RWPE1 (cell line): ENCODE measurements around the gene VPS26B.
A peak's percentile ranks its signal among the peaks of the same experiment; 100 is the strongest.
"Not testable (repeated sequence)": the region's sequence is repeated elsewhere in the genome, so short reads cannot be mapped to it uniquely, and the experiment has no call there.

ENCODE experiments used
- CTCF ChIA-PET: fragments of 350-600 bp; sonication (Branson Sonifier 250); formaldehyde crosslinking; extraction: SDS; loops from one replicate; lab custom pipeline; 2021; lab: Yijun Ruan, JAX
- POLR2A ChIA-PET: fragments of 400-600 bp; formaldehyde crosslinking; extraction: SDS; loops from one replicate; lab custom pipeline; 2020; ENCODE audit warnings: antibody characterized with exemption; ENCODE audit not compliant: low non-redundant PET; lab: Yijun Ruan, JAX
- DNase-seq: peaks from one replicate; pipeline ENCODE4 v3.0.0; 2012; ENCODE audit warnings: low spot score
- H3K27ac ChIP-seq: fragments of 450-650 bp; 2 replicates; pipeline ENCODE4 v1.5.1; 2017
- CTCF ChIP-seq: fragments of 450-650 bp; conservative IDR thresholded peaks from 2 replicates; pipeline ENCODE4 v1.5.1; 2017; ENCODE audit warnings: low read depth, mild to moderate bottlenecking

Gene VPS26B

DNA sequence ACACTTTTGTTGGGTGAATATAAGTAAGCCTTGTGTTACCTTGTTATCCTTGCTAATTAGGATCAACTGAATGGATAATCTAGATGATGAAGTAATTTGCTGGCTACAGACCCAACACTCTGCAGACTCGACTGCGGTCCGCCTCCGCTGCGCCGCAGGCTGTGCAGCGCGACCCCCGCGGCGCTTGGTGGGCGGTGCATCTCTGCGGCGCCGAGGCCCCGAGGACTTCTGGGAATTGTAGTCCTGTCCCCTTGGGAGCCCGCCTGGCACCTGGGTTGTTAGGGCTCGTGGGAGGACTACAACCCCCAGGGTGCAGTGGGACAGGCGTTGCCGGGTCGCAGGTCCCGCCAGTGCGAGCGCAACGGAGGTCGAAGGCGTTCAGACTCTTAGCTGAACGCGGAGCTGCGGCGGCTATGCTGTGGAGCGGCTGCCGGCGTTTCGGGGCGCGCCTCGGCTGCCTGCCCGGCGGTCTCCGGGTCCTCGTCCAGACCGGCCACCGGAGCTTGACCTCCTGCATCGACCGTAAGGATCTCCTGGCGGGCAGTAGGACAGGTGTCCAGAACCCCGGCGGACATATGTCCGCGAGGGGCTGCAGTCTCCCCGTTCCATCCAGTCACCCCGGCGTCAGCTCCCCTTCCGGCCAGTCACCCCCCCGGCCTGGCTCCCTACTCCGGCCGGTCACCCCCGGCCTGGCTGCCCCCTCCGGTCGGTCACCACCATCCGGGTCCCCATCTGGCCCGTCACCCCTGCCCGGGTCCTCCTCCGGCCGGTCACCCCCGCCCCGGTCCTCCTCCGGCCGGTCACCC, 28.9 kb downstream of the VPS26B start, which contains the start of the genes ACAD8 and THYN1:
TSS of gene ACAD8 (plus strand) at position 381 of the 806 bp plus-strand sequence. CDS start at position 414, 33 bp downstream.
TSS of gene THYN1 (minus strand) at position 165 of the 806 bp plus-strand sequence. CDS start 470 bp downstream, outside the sequence.
- peak within 1 kb of the TSS; percentile 67 for H3K27ac ChIP-seq
- ChIA-PET POLR2A (no interaction called here), CTCF (interaction anchor here (0.7 kb wide), 1 partner anchor 10 kb away, joined by 4 read pairs; no protein-coding TSS in a partner anchor)
- no peak for TF ChIP-seq CTCF
- peak; percentile 98 for DNase-seq

- POLR2A ChIA-PET = no interaction called here
- H3K27ac ChIP-seq = no peak overlapping the region
- no peak for TF ChIP-seq CTCF
- DNase-seq = no peak
- CTCF ChIA-PET = interaction anchor here (0.6 kb wide), 1 partner anchor 19 kb away, joined by 8 read pairs; no protein-coding TSS in a partner anchor
These were observed 30.1 kb downstream of the VPS26B start for GRCh38 chr11:134254433-134255183.

DNA sequence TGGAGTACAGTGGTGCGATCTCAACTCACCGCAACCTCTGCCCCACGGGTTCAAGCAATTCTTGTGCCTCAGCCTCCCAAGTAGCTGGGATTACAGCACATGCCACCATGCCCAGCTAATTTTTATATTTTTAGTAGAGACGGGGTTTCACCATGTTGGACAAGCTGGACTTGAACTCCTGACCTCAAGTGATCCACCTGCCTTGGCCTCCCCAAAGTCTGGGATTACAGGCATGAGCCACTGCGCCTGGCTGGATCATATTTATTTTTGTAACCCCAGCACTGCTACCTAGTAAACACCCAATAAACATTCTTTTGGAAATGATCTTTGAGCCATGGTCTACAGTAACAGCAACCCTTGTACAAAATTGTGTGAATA, 30.7 kb downstream of the VPS26B start:
- POLR2A ChIA-PET, DNase-seq, H3K27ac ChIP-seq: not testable (repeated sequence)
- CTCF ChIA-PET = interaction anchor here (0.6 kb wide), 2 partner anchors 19 to 25 kb away, joined by 3 to 8 read pairs; no protein-coding TSS in a partner anchor

DNA sequence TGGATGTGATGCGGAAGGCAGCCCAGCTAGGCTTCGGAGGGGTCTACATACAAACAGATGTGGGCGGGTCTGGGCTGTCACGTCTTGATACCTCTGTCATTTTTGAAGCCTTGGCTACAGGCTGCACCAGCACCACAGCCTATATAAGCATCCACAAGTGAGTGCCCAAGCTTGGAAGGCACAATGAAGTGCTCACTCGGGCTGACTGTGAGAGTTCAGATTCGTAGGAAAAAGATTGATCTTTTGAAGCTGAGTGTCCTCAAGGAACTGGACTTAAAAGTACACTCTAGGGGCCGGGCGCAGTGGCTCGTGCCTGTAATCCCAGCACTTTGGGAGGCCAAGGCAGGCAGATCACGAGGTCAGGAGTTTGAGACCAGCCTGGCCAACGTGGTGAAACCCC, 32.6 kb downstream of the VPS26B start:
- no peak for TF ChIP-seq CTCF
- DNase-seq = no peak
- ChIA-PET CTCF (interaction anchor here (0.7 kb wide), 1 partner anchor 69 kb away, joined by 4 read pairs; no protein-coding TSS in a partner anchor), POLR2A (no interaction called here)
- H3K27ac ChIP-seq = no peak overlapping the region

GRCh38 chr11:134258577-134258976, 34.1 kb downstream of the VPS26B start:
- H3K27ac ChIP-seq = no peak overlapping the region
- no peak for DNase-seq
- POLR2A ChIA-PET = no interaction called here
- TF ChIP-seq CTCF = no peak
- CTCF ChIA-PET = no interaction called here

GRCh38 chr11:134260503-134260902, 36.0 kb downstream of the VPS26B start:
- H3K27ac ChIP-seq = no peak overlapping the region
- TF ChIP-seq CTCF = no peak
- no peak for DNase-seq
- ChIA-PET POLR2A (no interaction called here), CTCF (no interaction called here)
